HEK293T (cell line): ENCODE results near the gene SEL1L3.

Experiments
- CTCF ChIA-PET: fragments of 350-600 bp; formaldehyde crosslinking; extraction: SDS; loops from one replicate; lab custom pipeline; 2021; ENCODE audit warnings: antibody characterized with exemption, inconsistent platforms; lab: Yijun Ruan, JAX
- POLR2A ChIA-PET: fragments of 350-600 bp; formaldehyde crosslinking; extraction: SDS; loops from one replicate; lab custom pipeline; 2020; ENCODE audit warnings: antibody characterized with exemption, inconsistent platforms; lab: Yijun Ruan, JAX
- DNase-seq: peaks from one replicate; pipeline ENCODE4 v3.0.0; 2012; ENCODE audit warnings: mixed read lengths; ENCODE audit errors: extremely low spot score
- ARNT ChIP-seq: fragments of 450-650 bp; IDR thresholded peaks from 2 replicates; pipeline ENCODE4 v1.6.1; 2017; ENCODE audit warnings: mild to moderate bottlenecking
- BHLHE40 ChIP-seq: fragments of 450-650 bp; IDR thresholded peaks from 2 replicates; pipeline ENCODE4 v1.6.1; 2016; ENCODE audit warnings: mild to moderate bottlenecking, moderate library complexity, borderline replicate concordance
- CTBP1 ChIP-seq: fragments of 450-650 bp; IDR thresholded peaks from 2 replicates; pipeline ENCODE4 v1.6.1; 2016; ENCODE audit warnings: borderline replicate concordance
- ELF4 ChIP-seq: fragments of 450-650 bp; IDR thresholded peaks from 2 replicates; pipeline ENCODE4 v1.6.1; 2017; ENCODE audit warnings: antibody characterized with exemption
- FOXA1 ChIP-seq: fragments of 450-650 bp; IDR thresholded peaks from 2 replicates; pipeline ENCODE4 v1.6.1; 2016; ENCODE audit warnings: mild to moderate bottlenecking
- FOXK2 ChIP-seq: fragments of 450-650 bp; IDR thresholded peaks from 2 replicates; pipeline ENCODE4 v1.6.1; 2016; ENCODE audit warnings: mild to moderate bottlenecking
- FOXM1 ChIP-seq: fragments of 450-650 bp; IDR thresholded peaks from 2 replicates; pipeline ENCODE4 v1.6.1; 2017; ENCODE audit warnings: mild to moderate bottlenecking, borderline replicate concordance
- HDGF ChIP-seq: fragments of 450-650 bp; IDR thresholded peaks from 2 replicates; pipeline ENCODE4 v1.6.1; 2017; ENCODE audit warnings: antibody characterized with exemption, borderline replicate concordance
- L3MBTL2 ChIP-seq: fragments of 450-650 bp; conservative IDR thresholded peaks from 2 replicates; pipeline ENCODE4 v1.6.1; 2016; ENCODE audit warnings: mild to moderate bottlenecking
- LEF1 ChIP-seq: fragments of 450-650 bp; IDR thresholded peaks from 2 replicates; pipeline ENCODE4 v1.6.1; 2017; ENCODE audit warnings: mild to moderate bottlenecking, borderline replicate concordance
- NFRKB ChIP-seq: fragments of 450-650 bp; IDR thresholded peaks from 2 replicates; pipeline ENCODE4 v1.6.1; 2016; ENCODE audit warnings: mild to moderate bottlenecking, moderate library complexity
- PKNOX1 ChIP-seq: fragments of 450-650 bp; IDR thresholded peaks from 2 replicates; pipeline ENCODE4 v1.6.1; 2016
- SP1 ChIP-seq: fragments of 450-650 bp; IDR thresholded peaks from 2 replicates; pipeline ENCODE4 v1.6.1; 2017
- SUZ12 ChIP-seq: fragments of 450-650 bp; IDR thresholded peaks from 2 replicates; pipeline ENCODE4 v1.6.1; 2016; ENCODE audit warnings: mild to moderate bottlenecking
- TARDBP ChIP-seq: fragments of 450-650 bp; IDR thresholded peaks from 2 replicates; pipeline ENCODE4 v1.6.1; 2016
- ZNF384 ChIP-seq: fragments of 450-650 bp; IDR thresholded peaks from 2 replicates; pipeline ENCODE4 v1.6.1; 2016

The SEL1L3 gene

GRCh38 chr4:25839687-25840086 is 23.1 kb downstream of the SEL1L3 start:
- CTCF ChIA-PET = no interaction called here
- no peak for DNase-seq
- TF ChIP-seq L3MBTL2 (no peak), BHLHE40 (no peak), FOXA1 (no peak), LEF1 (no peak), SP1 (no peak), CTBP1 (no peak), ARNT (no peak), HDGF (no peak)
- POLR2A ChIA-PET = no interaction called here

GRCh38 chr4:25839233-25839632 is 23.6 kb downstream of the SEL1L3 start:
- ChIA-PET CTCF (no interaction called here), POLR2A (no interaction called here)
- no peak for DNase-seq
- TF ChIP-seq SP1 (no peak), PKNOX1 (no peak), BHLHE40 (no peak), CTBP1 (no peak), ZNF384 (no peak), FOXK2 (no peak), FOXA1 (no peak), ARNT (no peak), LEF1 (no peak), TARDBP (no peak), SUZ12 (no peak), ELF4 (no peak), L3MBTL2 (no peak), NFRKB (no peak), FOXM1 (no peak), HDGF (no peak)

GRCh38 chr4:25838526-25838925 is 24.3 kb downstream of the SEL1L3 start:
- no peak for TF ChIP-seq FOXK2
- no peak for DNase-seq
- CTCF ChIA-PET = no interaction called here
- POLR2A ChIA-PET = no interaction called here

- ChIA-PET CTCF (no interaction called here), POLR2A (interaction anchor here (0.5 kb wide), 1 partner anchor 25 kb away, joined by 4 read pairs; no protein-coding TSS in a partner anchor)
- no peak for TF ChIP-seq ELF4
- no peak for TF ChIP-seq FOXM1
- no peak for DNase-seq
Measured at GRCh38 chr4:25837107-25837506, 25.7 kb downstream of the SEL1L3 start.

- no peak for DNase-seq
- CTCF ChIA-PET = no interaction called here
- POLR2A ChIA-PET = no interaction called here
- no peak for TF ChIP-seq HDGF
- TF ChIP-seq FOXA1 = no peak
- TF ChIP-seq ZNF384 = no peak
- no peak for TF ChIP-seq ELF4
- TF ChIP-seq BHLHE40 = no peak
- TF ChIP-seq SUZ12 = no peak
Measured at GRCh38 chr4:25835384-25835783, 27.4 kb downstream of the SEL1L3 start.

- TF ChIP-seq ELF4 = no peak
- TF ChIP-seq NFRKB = no peak
- TF ChIP-seq LEF1 = no peak
- TF ChIP-seq HDGF = no peak
- no peak for TF ChIP-seq FOXA1
- TF ChIP-seq CTBP1 = no peak
- no peak for TF ChIP-seq TARDBP
- no peak for TF ChIP-seq ARNT
- TF ChIP-seq ZNF384 = no peak
- ChIA-PET POLR2A (no interaction called here), CTCF (no interaction called here)
- no peak for DNase-seq
Measured at GRCh38 chr4:25834411-25835107, 28.2 kb downstream of the SEL1L3 start.

GRCh38 chr4:25830548-25830947 is 32.2 kb downstream of the SEL1L3 start:
- ChIA-PET CTCF (no interaction called here), POLR2A (no interaction called here)
- TF ChIP-seq L3MBTL2 = no peak
- DNase-seq = no peak

- ChIA-PET POLR2A (no interaction called here), CTCF (no interaction called here)
- no peak for DNase-seq
- TF ChIP-seq BHLHE40 (no peak), SUZ12 (no peak), SP1 (no peak), NFRKB (no peak), FOXK2 (no peak), TARDBP (no peak), ZNF384 (no peak)
Measured at GRCh38 chr4:25827897-25828296, 34.9 kb downstream of the SEL1L3 start.

- POLR2A ChIA-PET = no interaction called here
- TF ChIP-seq HDGF = no peak
- TF ChIP-seq ELF4 = no peak
- no peak for TF ChIP-seq PKNOX1
- TF ChIP-seq NFRKB = no peak
- no peak for TF ChIP-seq FOXK2
- no peak for TF ChIP-seq L3MBTL2
- TF ChIP-seq ARNT = no peak
- no peak for TF ChIP-seq FOXM1
- no peak for TF ChIP-seq CTBP1
- TF ChIP-seq LEF1 = no peak
- TF ChIP-seq BHLHE40 = no peak
- no peak for TF ChIP-seq FOXA1
- no peak for TF ChIP-seq ZNF384
- no peak for TF ChIP-seq SP1
- TF ChIP-seq SUZ12 = no peak
- CTCF ChIA-PET = no interaction called here
- DNase-seq = no peak
Measured at GRCh38 chr4:25827373-25827772, 35.4 kb downstream of the SEL1L3 start.
